SU-DHL-6 (cell line): ENCODE results near the gene DAW1.
"Not testable (repeated sequence)": the region's sequence is repeated elsewhere in the genome, so short reads cannot be mapped to it uniquely, and the experiment has no call there.

Experiments
- CTCF ChIP-seq: fragments of 200-600 bp; sonication (generic); IDR thresholded peaks from one replicate; pipeline ENCODE4 v1.5.1; 2017; ENCODE audit warnings: antibody characterized with exemption, mild to moderate bottlenecking, low read length, moderate library complexity; ENCODE audit not compliant: insufficient read depth, poor library complexity, severe bottlenecking
- EZH2phosphoT487 ChIP-seq: fragments of 200-600 bp; sonication (generic), shearing (Covaris generic); conservative IDR thresholded peaks from 2 replicates; pipeline ENCODE4 v1.6.1; 2018; ENCODE audit warnings: mild to moderate bottlenecking, antibody characterized with exemption, low read length, moderate library complexity, mixed read lengths

DNA sequence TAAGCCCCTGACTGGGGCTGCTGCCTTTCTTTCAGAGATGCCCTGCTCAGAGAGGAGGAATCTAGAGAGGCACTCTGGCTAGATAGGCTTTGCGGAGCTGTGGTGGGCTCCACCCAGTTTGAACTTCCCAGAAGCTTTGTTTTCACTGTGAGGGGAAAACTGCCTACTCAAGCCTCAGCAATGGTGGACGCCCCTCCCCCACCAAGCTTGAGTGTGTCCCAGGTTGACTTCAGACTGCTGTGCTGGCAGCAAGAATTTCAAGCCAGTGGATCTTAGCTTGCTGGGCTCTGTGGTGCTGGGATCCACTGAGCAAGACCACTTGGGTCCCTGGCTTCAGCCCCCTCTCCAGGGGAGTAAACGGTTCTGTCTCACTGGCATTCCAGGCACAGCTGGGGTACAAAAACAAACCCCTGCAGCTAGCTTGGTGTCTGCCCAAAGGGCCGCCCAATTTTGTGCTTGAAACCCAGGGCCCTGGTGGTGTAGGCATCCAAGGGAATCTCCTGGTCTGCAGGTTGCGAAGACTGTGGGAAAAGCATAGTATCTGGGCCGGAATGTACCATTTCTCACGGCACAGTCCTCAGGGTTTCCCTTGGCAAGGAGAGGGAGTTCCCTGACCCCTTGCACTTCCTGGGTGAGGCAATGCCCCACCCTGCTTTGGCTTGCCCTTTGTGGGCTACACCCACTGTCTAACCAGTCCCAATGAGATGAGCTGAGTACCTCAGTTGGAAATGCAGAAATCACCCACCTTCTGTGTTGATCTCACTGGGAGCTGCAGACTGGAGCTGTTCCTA is 31.9 kb upstream of the DAW1 start:
- TF ChIP-seq CTCF, EZH2phosphoT487: not testable (repeated sequence)
